Measurements from ENCODE around the gene MAP3K21.

MAP3K21 gene

DNA sequence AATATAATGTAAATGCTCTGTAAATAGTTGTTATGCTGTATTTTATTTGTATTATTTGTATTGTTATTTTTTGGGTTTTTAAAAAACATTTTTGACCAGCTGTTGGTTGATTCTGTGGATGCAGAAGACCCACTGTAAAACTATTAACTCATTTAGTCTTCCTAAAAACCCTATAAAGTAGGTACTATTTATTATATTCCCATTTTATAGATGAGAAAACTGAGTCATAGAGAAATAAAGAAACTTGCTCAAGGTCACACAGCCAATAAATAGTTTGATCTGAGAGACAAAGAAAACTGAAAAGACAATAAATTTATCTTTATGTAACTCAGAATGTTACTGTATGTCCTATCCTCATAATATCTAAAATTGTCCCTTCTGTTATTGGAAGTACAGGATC is 1.2 kb upstream of the MAP3K21 start:
- DNase-seq (ENCODE audit: low read depth) = no peak

DNA sequence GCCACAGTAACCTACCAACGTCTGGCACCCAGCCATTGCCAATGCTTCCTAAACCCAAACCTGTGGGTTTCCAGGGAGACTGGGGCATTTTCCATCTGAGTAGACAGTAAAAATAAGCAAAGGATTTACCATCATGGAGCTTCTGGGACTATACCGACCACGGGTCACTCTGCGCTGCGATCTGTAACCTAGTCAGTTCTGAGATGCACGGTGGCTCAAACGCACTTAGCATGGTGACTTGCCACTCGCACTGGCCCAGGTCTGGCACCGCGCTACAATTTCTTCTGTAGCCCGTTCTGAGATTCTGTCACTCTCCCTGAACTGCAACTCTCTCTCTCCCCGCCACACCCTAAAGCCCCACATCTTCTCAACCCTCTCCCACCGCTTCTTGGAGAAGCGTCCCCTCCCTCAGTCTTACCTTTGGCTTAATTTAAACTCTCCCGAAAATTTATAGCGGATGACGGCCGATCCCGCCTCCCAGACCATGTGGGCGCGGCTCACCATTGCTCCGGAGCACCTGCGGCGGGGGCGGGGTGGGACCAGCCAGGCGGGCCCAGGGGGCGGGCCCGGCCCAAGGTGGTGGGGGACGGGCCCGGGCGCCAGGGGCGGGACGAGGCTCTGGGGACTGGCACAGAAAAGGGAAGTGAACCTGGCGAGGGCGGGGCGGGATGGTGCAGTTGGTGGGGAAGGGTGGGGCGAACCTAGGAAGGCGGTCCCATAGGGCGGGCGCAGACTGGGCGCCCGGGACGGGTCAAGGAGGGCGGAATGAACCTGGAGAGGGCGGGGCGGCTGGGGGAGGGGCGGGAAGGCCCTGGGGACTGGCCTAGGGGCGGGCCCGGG is 493 bp upstream of the MAP3K21 start:
- peak; percentile 82 for DNase-seq (ENCODE audit: low read depth)

DNA sequence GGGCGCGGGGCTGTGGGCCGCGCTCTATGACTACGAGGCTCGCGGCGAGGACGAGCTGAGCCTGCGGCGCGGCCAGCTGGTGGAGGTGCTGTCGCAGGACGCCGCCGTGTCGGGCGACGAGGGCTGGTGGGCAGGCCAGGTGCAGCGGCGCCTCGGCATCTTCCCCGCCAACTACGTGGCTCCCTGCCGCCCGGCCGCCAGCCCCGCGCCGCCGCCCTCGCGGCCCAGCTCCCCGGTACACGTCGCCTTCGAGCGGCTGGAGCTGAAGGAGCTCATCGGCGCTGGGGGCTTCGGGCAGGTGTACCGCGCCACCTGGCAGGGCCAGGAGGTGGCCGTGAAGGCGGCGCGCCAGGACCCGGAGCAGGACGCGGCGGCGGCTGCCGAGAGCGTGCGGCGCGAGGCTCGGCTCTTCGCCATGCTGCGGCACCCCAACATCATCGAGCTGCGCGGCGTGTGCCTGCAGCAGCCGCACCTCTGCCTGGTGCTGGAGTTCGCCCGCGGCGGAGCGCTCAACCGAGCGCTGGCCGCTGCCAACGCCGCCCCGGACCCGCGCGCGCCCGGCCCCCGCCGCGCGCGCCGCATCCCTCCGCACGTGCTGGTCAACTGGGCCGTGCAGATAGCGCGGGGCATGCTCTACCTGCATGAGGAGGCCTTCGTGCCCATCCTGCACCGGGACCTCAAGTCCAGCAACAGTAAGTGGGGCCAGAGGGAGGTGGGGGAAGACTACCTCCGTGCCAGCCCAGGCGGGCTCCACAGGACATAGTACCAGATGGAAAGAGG is 808 bp downstream of the MAP3K21 start:
- no peak for DNase-seq (ENCODE audit: low read depth)

DNA sequence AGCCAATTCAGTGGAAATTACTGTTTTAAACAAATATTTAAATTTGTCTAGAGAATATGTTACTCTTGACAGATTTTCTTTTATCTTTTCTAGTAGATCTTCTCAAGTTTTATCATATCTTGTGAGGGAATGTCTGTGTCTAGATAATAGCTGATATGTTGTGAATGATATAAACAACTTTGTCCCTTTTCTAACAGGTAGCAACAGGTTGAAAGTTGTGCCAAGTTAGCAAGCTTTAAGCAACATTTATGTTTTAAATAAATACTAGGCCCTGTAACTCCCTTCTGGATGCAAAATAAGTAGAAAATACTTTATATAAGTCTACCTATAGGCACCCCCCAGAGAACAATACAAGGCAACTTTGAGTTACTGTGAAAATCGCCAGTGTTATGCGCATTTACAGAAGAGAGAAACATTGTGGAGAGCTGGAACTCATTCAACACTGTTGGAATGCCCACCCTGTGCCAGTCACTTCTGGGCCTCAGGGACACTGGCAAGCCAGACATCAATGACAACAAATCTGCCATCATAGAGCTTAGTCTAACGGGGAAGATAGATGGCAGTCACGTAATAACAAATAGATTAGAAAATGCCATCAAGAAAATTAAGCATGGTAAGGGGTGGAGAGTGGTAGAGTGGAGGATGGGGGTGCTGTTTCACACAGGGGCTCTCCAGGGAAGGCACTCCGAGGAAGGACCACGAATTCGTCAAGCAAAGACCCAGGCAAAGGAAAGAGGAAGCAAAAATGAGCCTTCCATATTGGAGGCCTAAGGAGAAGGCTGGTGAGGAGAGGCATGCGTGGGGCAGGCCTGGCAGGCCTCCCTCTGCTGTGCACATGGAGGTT is 4.4 kb downstream of the MAP3K21 start:
- DNase-seq (ENCODE audit: low read depth) = no peak

DNA sequence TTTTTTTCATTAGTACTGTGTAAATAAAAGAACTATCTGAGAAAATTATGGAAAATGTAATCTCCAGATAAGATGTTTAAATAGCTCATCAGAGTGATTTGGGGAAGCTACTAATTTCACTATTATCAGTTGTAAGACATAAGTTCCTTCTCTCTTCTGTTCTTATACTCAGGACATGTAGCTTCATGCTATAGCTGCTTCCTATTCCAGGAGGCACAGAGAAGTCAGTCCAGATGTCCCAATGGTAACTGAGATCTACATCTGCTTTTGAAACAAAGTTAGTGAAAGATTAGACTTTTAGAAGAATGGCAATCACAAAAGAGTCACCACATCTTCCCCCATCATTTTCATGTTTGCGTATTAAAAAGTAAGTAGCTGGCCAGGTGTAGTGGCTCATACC is 5.6 kb downstream of the MAP3K21 start:
- DNase-seq (ENCODE audit: low read depth) = no peak

DNA sequence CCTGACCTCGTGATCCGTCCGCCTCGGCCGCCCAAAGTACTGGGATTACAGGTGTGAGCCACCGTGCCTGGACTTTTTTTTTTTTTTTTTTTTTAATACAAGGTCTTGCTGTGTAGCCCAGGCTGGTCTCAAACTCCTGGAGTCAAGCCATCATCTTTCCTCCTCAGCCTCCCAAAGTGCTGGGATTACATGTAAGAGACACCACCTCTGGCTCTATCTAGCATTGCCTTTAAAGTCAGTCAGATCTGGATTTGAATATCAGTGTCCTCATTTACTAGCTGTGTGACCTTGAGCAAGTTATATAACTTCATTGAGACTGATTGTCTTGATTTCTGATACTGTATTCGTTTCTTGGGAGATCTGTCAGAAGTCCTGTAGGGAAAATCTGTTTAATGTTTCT is 6.6 kb downstream of the MAP3K21 start:
- no peak for DNase-seq (ENCODE audit: low read depth)

DNA sequence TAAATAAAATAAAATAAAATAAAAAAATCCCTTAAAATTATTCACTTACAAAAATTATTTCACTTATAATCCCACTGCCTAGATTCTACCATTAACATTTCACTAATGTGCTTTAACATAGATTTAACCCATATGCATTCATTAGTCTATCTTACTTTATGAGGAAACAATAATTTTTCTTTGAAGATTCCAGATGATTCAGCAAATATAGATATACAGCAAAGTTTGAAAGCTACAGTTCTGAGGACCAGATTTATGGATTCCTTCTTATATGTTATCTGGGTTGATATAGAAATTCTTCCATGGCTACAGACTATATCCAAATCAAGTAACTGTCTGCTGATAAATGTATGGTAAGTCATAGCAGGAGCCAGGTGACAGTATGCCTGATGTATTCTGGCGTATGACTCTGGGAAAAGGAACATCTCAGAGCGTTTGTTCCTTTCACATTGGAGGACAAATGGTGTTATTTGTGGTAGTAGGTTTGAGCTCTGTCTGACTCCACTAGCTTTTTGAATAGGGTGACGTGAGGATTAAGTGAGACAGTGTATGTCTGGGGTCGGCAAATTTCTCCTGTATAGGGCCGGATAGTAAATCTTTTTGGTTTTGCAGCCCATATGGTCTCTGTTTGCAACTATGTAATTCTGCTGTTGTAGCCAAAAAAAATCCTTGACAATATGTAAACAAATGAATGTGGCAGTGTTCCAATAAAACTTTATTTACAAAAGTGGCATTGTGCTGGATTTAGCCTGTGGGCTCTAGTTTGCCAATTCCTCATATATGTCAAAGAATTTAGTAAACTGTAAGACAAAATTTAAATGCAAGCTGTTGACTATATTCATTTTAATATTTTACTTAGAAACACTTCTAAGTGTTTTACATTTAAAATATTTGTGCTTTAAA is 9.3 kb downstream of the MAP3K21 start:
- DNase-seq (ENCODE audit: low read depth) = no peak

DNA sequence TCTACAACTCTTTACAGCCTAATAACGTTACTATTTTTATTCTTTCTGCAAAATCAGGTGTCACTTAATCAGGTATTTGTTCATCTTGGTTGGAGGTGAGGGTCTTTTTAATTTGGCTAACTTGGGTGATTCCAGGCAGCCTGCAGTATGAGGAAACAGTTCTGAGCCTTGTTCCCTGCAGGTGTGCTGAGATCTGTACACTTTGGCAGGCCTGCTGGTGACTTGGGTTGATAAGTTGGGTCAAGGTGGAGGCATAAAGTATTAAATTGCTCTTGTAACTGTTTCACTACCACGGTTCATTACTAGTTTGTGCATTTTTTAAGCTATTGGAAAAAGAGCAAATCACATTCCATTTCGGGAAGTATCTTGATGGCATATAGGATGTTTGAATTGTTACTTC is 10.0 kb downstream of the MAP3K21 start:
- no peak for DNase-seq (ENCODE audit: low read depth)

DNA sequence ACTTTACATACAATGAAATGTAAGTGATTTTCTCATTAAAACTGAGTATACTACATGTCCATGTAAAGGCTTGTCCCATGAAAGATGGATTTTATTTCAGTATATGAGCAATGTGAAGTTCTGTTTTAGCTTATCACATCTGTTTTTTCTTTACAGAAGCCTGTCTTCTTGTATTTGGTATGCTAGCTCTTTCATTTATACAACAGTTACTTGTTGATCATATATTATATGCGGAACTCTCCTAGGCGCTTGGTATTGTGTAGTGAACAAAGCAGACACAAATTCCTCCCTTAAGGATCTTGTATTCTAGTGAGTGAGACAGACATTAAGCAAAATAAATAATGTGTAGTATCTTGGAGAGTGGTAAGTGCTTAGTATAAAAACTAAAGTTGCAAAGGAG is 10.6 kb downstream of the MAP3K21 start:
- no peak for DNase-seq (ENCODE audit: low read depth)

DNA sequence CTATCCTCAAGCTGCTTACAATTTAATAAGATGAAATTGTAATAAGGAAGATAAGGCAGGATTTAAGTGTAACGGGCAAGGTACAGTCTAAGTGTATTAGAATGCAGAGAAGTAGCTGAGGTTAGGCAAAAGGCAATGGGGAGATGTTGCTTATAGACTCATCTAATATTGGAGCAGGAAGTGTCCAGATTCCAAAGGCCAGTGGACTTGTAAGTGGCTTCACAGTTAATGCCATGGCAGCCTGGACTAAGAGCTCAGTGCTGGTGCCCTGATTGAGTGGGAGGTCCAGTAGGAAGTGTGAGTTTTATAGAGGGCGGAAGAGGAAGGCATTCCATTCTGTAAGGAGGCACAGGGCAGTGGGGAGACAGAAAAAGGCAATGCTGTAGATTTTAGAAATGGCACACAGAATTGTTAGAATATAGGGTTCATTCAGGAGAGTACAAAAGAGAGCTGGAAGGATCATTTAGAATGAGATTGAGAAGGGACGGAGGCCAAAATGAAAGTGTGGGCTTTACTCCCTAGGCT is 12.6 kb downstream of the MAP3K21 start:
- no peak for DNase-seq (ENCODE audit: low read depth)

DNA sequence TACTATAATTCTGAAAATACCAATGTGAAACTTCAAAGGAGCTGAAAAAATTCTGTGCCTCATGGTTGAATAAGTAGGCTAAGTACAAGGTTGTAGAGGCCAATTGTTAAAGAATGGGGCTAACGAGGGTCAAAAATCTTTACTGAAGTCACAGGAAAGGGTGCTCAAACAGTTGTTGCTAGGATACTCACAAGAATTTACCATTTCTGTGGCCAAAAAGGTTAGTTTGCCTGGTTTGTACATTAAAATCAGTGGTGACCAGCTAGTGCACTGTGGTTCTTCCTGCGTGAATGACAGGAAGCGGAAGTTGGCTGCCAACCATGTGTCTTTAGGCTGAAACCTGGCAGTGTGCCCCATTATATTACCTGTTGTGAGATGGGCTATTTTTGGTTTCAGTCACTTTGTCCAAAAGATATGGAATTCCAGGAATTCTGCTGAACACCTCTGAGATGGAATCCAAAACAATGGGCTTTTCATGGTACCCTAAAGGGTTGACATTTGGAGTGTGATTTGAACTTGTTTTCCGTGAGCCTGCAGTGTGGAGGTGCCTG is 13.5 kb downstream of the MAP3K21 start:
- no peak for DNase-seq (ENCODE audit: low read depth)

DNA sequence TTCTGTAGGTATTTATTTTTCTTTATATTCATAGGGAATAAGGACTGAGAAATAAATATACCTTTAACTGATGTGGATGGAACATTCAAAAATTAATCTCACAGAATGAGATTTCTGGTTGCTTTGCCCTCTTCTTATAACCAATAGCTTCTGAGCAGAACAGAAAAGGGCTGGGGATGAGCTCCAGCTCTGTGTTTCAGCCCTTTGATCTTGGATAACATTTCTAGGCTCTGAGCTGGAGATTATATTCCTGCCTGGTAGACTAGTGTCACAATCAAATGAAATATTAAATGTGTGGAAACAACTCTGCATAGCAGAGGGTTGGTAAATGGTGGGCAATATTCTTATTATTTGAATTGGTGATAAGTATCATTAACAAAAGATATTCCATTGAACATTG is 14.6 kb downstream of the MAP3K21 start:
- DNase-seq (ENCODE audit: low read depth) = no peak

DNA sequence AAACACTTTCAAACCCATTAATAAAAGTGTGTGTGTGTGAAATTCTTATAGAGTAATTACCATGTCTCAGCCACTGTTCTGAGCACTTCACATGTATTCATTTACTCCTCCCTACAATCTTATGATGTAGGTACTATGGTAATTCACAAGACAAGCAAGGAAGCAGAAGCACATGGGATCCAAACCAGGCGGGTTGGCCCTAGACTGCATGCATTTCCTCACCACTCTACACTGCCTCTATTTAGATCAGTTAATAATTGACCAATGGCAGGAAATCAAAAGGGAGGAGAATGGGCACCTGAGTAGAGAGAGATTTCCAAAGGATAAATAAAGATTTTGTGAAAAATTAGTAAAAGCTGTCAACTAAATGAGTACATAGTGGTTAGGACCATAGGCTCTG is 15.7 kb downstream of the MAP3K21 start:
- no peak for DNase-seq (ENCODE audit: low read depth)

DNA sequence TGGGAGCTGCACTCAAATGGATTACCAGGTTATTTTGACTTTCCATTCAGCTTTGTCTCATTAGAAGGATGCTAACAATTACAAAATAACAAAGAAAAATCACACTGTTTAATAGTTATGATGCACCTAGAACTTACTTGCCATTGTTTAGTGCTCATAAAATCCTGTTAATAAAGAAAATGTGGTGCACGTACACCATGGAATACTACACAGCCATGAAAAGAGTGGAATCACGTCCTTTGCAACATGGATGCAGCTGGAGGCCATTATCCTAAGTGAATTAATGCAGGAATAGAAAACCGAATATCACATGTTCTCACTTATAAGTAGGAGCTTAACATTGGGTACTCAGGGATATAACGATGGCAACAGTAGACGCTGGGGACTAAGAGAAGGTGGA is 19.8 kb downstream of the MAP3K21 start:
- DNase-seq (ENCODE audit: low read depth) = no peak

DNA sequence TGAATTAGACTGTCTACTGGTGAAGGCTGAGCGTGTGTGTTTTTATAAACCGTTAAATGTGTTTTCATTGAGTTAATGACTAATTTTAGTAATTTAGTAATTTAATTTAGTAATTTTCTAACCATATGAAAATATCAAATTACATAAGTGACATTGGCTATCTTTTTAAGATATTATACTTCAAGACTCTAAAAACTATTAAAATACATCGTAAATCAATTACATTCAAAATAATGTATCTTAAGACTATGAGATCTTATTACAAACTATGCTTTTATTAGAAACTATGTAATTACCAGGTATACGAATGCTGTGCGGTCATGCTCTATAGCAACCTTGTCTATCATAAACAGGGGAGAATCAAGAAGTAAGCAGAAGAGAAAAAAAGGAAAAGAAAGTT is 21.6 kb downstream of the MAP3K21 start:
- DNase-seq (ENCODE audit: low read depth) = no peak

DNA sequence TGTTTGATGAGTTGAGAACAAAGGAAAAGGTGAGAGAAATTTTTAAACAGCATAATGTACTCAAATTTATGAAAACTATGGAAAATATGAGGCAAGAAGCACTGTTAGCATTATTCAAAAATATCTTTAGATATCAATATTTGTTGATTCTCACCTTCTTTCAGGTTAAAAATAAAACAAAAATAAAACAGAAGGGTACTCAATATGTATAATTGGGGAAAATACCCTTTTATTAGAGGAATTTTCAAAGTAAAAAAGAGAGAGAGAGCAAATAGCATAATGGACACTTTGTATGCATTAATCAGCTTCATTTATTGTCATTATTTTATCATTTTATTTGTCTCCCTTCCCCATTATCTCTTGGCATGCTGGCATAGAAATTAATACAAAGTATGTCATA is 27.5 kb downstream of the MAP3K21 start:
- no peak for DNase-seq (ENCODE audit: low read depth)

DNA sequence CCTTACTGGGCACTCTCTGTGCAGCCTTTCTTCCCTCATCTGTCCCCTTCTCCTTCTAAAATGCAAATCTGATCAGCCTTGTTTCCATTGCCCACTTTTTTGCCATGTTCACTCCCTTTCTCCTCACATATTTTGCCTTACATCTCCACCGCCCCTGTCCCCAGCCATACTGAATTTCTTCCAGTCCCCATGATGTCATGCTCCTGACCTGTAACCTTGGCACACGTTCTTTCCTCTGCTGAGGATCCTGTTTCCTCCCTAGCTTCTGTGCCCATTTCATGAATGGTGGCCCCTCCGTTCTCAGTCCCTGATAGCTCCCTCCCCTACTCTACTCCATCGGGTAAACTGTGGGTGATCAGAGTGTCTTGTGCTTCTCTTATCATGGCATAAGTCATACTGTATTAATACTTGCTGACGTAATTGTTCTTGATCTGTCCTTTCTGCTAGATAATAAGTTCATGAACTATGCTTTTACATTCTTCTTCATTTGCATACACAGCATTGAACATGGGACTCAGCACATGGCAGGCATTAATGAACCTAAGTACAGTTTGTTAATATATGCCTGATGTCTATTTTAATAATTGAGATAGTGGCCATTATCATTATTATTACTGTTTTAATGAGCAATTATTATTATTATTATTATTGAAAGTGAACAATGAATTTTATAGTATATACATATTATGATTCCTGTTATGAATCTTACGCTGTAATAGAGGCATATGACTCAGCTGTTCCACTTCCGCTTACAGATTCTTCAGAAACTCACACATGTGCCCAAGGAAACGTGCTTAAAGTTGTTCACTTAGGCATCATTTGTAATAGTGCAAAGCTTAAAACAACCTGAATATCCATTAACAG is 28.5 kb downstream of the MAP3K21 start:
- peak; percentile 28 for DNase-seq (ENCODE audit: low read depth)

DNA sequence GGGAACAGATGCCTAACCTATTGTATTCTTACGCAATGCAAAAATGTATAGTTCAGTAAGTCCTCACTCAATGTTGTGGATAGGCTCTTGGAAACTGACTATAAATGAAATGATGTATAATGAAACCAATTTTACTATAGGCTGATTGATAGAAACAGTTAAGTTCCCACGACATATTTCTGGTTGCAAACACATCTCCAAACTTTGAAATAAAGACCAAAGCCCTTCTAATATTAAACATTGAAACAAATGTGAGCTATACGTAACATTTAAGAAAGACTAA is 29.1 kb downstream of the MAP3K21 start:
- DNase-seq (ENCODE audit: low read depth) = no peak

DNA sequence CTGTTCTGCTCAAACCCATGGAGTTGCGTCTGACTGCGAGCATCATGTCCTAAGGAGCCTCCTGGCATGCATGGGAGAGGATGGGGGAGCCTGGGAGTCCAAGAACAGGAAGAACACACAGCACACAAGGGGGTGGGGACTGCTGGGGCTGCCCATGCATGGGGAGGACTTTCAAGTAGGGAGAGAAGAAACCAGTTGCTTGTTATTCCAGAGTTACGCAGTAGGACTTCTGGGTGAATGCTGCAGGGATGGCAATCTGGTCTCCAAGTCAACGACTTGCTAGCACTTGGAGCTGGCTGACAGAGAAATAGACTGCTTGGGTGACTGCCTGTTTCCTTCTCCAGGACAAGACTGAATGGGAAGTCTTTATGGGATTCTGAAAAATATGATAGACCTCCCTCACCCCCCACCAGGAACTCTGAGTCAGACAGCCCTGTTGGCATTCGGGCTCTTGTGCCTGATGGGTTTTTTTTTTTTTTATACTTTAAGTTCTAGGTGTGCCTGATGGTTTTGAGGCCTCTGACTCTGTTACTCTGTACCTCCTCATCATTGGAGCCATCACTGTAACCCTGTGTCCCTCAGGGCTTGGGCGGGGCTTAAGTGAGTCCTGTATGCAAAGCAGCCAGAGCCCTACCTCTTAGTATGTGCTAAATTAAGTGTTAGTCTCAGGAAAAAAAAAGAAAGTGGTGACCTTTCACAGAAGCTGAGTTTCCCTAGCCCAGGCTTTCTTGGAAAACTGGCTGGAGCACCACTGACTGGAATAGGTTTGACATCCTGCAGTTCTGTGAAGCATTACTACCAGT is 30.3 kb downstream of the MAP3K21 start:
- DNase-seq (ENCODE audit: low read depth) = no peak
